Smooth muscle cell (in vitro differentiated cells): Measurements from ENCODE around the gene PNPLA6. TPM values are rescaled to one million over a fixed set of nuclear protein-coding genes. Genes with fewer than 3 reads are reported as not detected.
A peak's percentile ranks its signal among the peaks of the same experiment; 100 is the strongest.

Source experiments
- DNase-seq: peaks from one replicate; lab custom pipeline; 2025; ENCODE audit not compliant: unreplicated experiment; lab: John Stamatoyannopoulos, UW
- H2AFZ ChIP-seq: fragments of 200-600 bp; sonication (generic); 2 replicates; pipeline ENCODE4 v1.6.0; 2016; ENCODE audit warnings: antibody characterized with exemption, low read depth, mild to moderate bottlenecking
- H3F3A ChIP-seq: fragments of 200-600 bp; sonication (generic); 2 replicates; pipeline ENCODE4 v1.6.0; 2017; ENCODE audit warnings: antibody characterized with exemption, low read depth
- H3K27ac ChIP-seq: fragments of 200-600 bp; sonication (generic); 2 replicates; pipeline ENCODE4 v1.5.1; 2016; ENCODE audit warnings: low read depth, mild to moderate bottlenecking
- H3K27me3 ChIP-seq: fragments of 200-600 bp; sonication (generic); 2 replicates; pipeline ENCODE4 v1.6.1; 2016; ENCODE audit warnings: low read depth, mild to moderate bottlenecking
- H3K36me3 ChIP-seq: fragments of 200-600 bp; sonication (generic); 2 replicates; pipeline ENCODE4 v1.5.1; 2016; ENCODE audit warnings: low read depth
- H3K4me1 ChIP-seq: fragments of 200-600 bp; sonication (generic); 2 replicates; pipeline ENCODE4 v1.5.1; 2016; ENCODE audit warnings: low read depth
- H3K4me2 ChIP-seq: fragments of 200-600 bp; sonication (generic); 2 replicates; pipeline ENCODE4 v1.6.0; 2016; ENCODE audit warnings: mild to moderate bottlenecking
- H3K4me3 ChIP-seq: fragments of 200-600 bp; sonication (generic); 2 replicates; pipeline ENCODE4 v1.5.1; 2016; ENCODE audit warnings: mild to moderate bottlenecking
- H3K79me2 ChIP-seq: fragments of 200-600 bp; sonication (generic); 2 replicates; pipeline ENCODE4 v1.6.0; 2016; ENCODE audit warnings: low read depth, mild to moderate bottlenecking
- H3K9ac ChIP-seq: fragments of 200-600 bp; sonication (generic); 2 replicates; pipeline ENCODE4 v1.6.0; 2016; ENCODE audit warnings: low read depth
- H3K9me3 ChIP-seq: fragments of 200-600 bp; sonication (generic); replicated peaks from 2 replicates; pipeline ENCODE4 v1.5.1; 2016; ENCODE audit warnings: low read depth
- H4K20me1 ChIP-seq: fragments of 200-600 bp; sonication (generic); 2 replicates; pipeline ENCODE4 v1.6.0; 2016; ENCODE audit warnings: low read depth
- CTCF ChIP-seq: fragments of 200-600 bp; sonication (generic); IDR thresholded peaks from 2 replicates; pipeline ENCODE4 v1.5.1; 2017; ENCODE audit warnings: borderline replicate concordance, mild to moderate bottlenecking, antibody characterized with exemption; ENCODE audit not compliant: insufficient read depth, poor library complexity, severe bottlenecking
- WGBS: methylation state at CpG from one replicate; pipeline ENCODE4 v1.1.7; 2016; ENCODE audit warnings: low lambda C conversion rate; 5-methylcytosine and 5-hydroxymethylcytosine counted together
- polyA plus RNA-seq: library from polyadenylated mRNA; unstranded; fragments of >200 nt; fragmentation: Nextera tagmentation; extraction: Ambion mirVana; gene quantifications from 2 replicates; pipeline ENCODE4 v1.2.1, GENCODE V29; 2016
- total RNA-seq: library from RNA; depleted of rRNA; stranded (reverse); fragments of >200 nt; gene quantifications from 2 replicates; pipeline ENCODE4 v1.2.3, GENCODE V29; 2014

Gene PNPLA6
- total and polyA plus RNA-seq, 2 experiments from 2014 or later: 22.3 to 55.6 TPM

GRCh38 chr19:7507884-7508283 lies 27.6 kb upstream of the PNPLA6 start:
- WGBS: 42% methylated on average over 11 of the region's 11 CpGs

GRCh38 chr19:7509625-7510024 lies 25.9 kb upstream of the PNPLA6 start:
- no peak for TF ChIP-seq CTCF
- Histone ChIP-seq H3K9ac (no peak overlapping the region), H3K9me3 (no peaks in the 10 kb centered on the region), H3K27me3 (no peaks in the 10 kb centered on the region), H4K20me1 (no peaks in the 10 kb centered on the region), H3F3A (peaks cover 13% of the 10 kb centered on the region), H3K27ac (no peak overlapping the region), H3K36me3 (no peaks in the 10 kb centered on the region), H3K4me3 (no peak overlapping the region), H3K4me1 (no peaks in the 10 kb centered on the region), H3K4me2 (no peak overlapping the region), H2AFZ (no peak overlapping the region), H3K79me2 (no peaks in the 10 kb centered on the region)
- DNase-seq: no peak
- 58% methylated on average over 3 of the region's 3 CpGs for WGBS

More at GRCh38 chr19:7507884-7508283, 27.6 kb upstream of the PNPLA6 start:
- Histone ChIP-seq H2AFZ (no peak overlapping the region), H3K36me3 (no peaks in the 10 kb centered on the region), H3K9me3 (no peaks in the 10 kb centered on the region), H3K9ac (no peak overlapping the region), H3F3A (peaks cover 9% of the 10 kb centered on the region), H3K27ac (no peak overlapping the region), H3K4me2 (no peak overlapping the region), H3K4me1 (no peaks in the 10 kb centered on the region), H3K27me3 (peaks cover 2% of the 10 kb centered on the region), H4K20me1 (no peaks in the 10 kb centered on the region), H3K79me2 (no peaks in the 10 kb centered on the region), H3K4me3 (no peak overlapping the region)
- no peak for TF ChIP-seq CTCF
- peak; percentile 23 for DNase-seq

- no peaks in the 10 kb centered on the region for H4K20me1 ChIP-seq
- H3K27ac ChIP-seq: no peak overlapping the region
- H3K79me2 ChIP-seq: no peaks in the 10 kb centered on the region
- H3K4me1 ChIP-seq: peaks cover 8% of the 10 kb centered on the region
- H3K27me3 ChIP-seq: no peaks in the 10 kb centered on the region
- WGBS: 41% methylated on average over 6 of the region's 6 CpGs
- H3K4me3 ChIP-seq: no peak overlapping the region
- no peak overlapping the region for H3K4me2 ChIP-seq
- H3K36me3 ChIP-seq: no peaks in the 10 kb centered on the region
- TF ChIP-seq CTCF: no peak
- no peak overlapping the region for H2AFZ ChIP-seq
- H3F3A ChIP-seq: peaks cover 20% of the 10 kb centered on the region
- no peaks in the 10 kb centered on the region for H3K9me3 ChIP-seq
- DNase-seq: no peak
- H3K9ac ChIP-seq: no peak overlapping the region
Observed at GRCh38 chr19:7512400-7512851, 23.1 kb upstream of the PNPLA6 start.
